Activated CD8-positive, alpha-beta T cell treated with anti-CD3 and anti-CD28 coated beads for 36 hours (primary cell): Measurements from ENCODE around the gene TNFRSF14. TPM values are rescaled to one million over a fixed set of nuclear protein-coding genes. Genes with fewer than 3 reads are reported as not detected.

Experiments used
- ATAC-seq: fragments of 200-7000 bp; cut with Tn5 transposase; one replicate; pipeline ENCODE4 v1.10.0; 2021; ENCODE audit warnings: mild to moderate bottlenecking, moderate library complexity
- CTCF ChIA-PET: fragments of 350-600 bp; sonication (Branson Sonifier 250); formaldehyde crosslinking; loops from one replicate; lab custom pipeline; 2021; ENCODE audit warnings: antibody characterized with exemption; lab: Charles Lee
- POLR2A ChIA-PET: fragments of 350-600 bp; sonication (Branson Sonifier 250); formaldehyde crosslinking; loops from one replicate; lab custom pipeline; 2021; ENCODE audit warnings: antibody characterized with exemption; lab: Charles Lee
- DNase-seq: peaks from one replicate; pipeline ENCODE4 v3.0.0-alpha.2; 2020
- H3K27ac Mint-ChIP-seq: one replicate; pipeline ENCODE4 v1.8.0; 2021; ENCODE audit warnings: mild to moderate bottlenecking, mixed read lengths
- H3K27me3 Mint-ChIP-seq: one replicate; pipeline ENCODE4 v1.8.0; 2021; ENCODE audit warnings: mixed read lengths
- H3K36me3 Mint-ChIP-seq: one replicate; pipeline ENCODE4 v1.8.0; 2021; ENCODE audit warnings: low read depth, mixed read lengths
- H3K4me1 Mint-ChIP-seq: one replicate; pipeline ENCODE4 v1.8.0; 2021; ENCODE audit warnings: low read depth, mixed read lengths
- H3K4me3 Mint-ChIP-seq: one replicate; pipeline ENCODE4 v1.8.0; 2021; ENCODE audit warnings: mild to moderate bottlenecking, moderate library complexity, mixed read lengths
- H3K9me3 Mint-ChIP-seq: one replicate; pipeline ENCODE4 v1.8.0; 2021; ENCODE audit warnings: mixed read lengths
- CTCF ChIP-seq: fragments of 200-600 bp; IDR thresholded peaks from one replicate; pipeline ENCODE4 v1.8.0; 2022; ENCODE audit warnings: antibody characterized with exemption, mild to moderate bottlenecking
- intact Hi-C: fragments of 100-400 bp; cut with micrococcal nuclease; formaldehyde crosslinking; loops from one replicate; pipeline ENCODE4 v1.10.0; 2022
- total RNA-seq, 2 experiments: library from RNA; stranded (reverse); gene quantifications; one replicate each; pipeline ENCODE4 v1.2.3, GENCODE V29; 2021

TNFRSF14 gene
- total RNA-seq, 2 experiments from 2014 or later, result 134 to 140 TPM

DNA sequence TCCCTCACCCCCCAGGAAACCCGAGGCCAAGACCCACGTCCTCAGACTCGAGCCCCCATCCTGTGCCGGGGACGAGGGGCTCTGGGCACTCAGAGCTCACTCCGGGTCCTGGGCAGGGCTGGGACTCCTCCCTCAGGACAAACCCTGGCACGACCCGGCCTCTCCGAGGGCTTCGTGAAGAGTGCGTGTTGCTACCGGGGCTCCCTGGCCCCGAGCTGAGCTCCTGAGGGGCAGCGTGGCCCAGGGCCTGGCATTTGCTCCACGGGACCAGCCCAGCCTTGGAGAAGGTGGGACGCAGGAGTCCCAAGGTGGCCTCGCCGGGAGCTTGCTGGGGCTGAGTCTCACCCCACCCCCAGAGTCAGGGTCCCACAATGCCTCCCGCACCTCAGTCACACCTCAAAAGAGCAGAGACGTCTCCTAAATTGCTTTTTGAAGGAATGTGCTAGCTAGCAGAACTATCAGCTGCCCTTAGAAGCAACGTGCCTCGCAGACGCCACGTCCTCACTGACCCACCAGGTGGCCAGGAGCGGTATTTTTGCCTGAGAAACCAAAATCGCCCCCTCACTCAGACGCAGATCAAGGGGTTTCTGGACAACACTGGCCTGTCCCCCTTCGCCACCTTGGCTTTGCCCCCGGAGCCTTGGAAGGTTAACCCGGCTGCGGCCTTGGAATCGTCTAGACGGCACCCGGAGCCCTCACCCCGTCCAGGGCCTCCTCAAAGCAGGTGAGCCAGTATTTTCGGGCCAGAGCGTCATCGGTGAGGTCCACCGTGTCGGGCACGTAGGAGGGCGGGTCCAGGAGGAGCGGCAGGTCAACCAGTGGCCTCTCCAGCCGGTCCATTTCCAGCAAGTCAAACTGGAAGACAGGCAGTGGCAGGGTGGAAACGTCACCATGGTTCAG is 41.1 kb upstream of the TNFRSF14 start:
- DNase-seq, result no peak
- H3K27ac Mint-ChIP-seq, result no peak overlapping the region
- no peaks in the 10 kb centered on the region for H3K27me3 Mint-ChIP-seq
- H3K4me3 Mint-ChIP-seq, result no peak overlapping the region
- intact Hi-C loops, result no loop called here
- ChIA-PET CTCF (interaction anchor here (0.9 kb wide), 1 partner anchor 11 kb away, joined by 3 read pairs; the partner anchor contains the start of gene PANK4), POLR2A (interaction anchor here (0.6 to 1.0 kb wide), 2 partner anchors 41 to 73 kb away, joined by 3 read pairs; partner anchors contain the start of gene TNFRSF14)
- no peaks in the 10 kb centered on the region for H3K9me3 Mint-ChIP-seq
- H3K36me3 Mint-ChIP-seq, result peaks cover 11% of the 10 kb centered on the region
- no peaks in the 10 kb centered on the region for H3K4me1 Mint-ChIP-seq
- TF ChIP-seq CTCF, result no peak
- ATAC-seq, result no peak

GRCh38 chr1:2515763-2516080 is 40.4 kb upstream of the TNFRSF14 start:
- no peaks in the 10 kb centered on the region for H3K9me3 Mint-ChIP-seq
- DNase-seq (no peak), ATAC-seq (no peak)
- intact Hi-C loops, result no loop called here
- H3K4me3 Mint-ChIP-seq, result no peak overlapping the region
- H3K36me3 Mint-ChIP-seq, result peaks cover 13% of the 10 kb centered on the region
- TF ChIP-seq CTCF, result no peak
- H3K27ac Mint-ChIP-seq, result no peak overlapping the region
- H3K4me1 Mint-ChIP-seq, result no peaks in the 10 kb centered on the region
- POLR2A ChIA-PET, result interaction anchor here (1.0 kb wide), 1 partner anchor 41 kb away, joined by 3 read pairs; the partner anchor contains the start of gene TNFRSF14
- no peaks in the 10 kb centered on the region for H3K27me3 Mint-ChIP-seq
- CTCF ChIA-PET, result no interaction called here

DNA sequence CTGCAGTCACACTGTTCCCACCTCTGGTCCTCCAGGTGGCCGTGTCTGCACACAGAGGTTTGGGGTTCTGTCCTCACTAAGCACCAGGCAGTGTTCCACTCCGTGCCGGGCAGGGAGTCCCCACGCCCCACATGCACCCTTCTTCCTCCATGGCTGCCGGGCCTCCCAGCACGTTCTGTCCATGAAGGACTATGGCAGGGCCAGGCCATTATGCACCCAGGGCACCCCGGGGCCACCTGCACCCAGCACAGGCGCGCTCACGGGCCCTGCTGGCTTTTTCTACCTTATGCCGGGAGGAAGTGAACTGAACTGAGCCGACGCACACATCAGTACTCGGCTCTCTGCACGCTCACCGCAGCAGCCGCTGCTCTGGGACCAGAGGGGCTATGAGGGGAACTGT is 40.0 kb upstream of the TNFRSF14 start:
- no peak for ATAC-seq
- ChIA-PET CTCF (no interaction called here), POLR2A (interaction anchor here (1.0 kb wide), 1 partner anchor 40 kb away, joined by 3 read pairs; the partner anchor contains the start of gene TNFRSF14)
- Mint-ChIP-seq H3K4me3 (no peak overlapping the region), H3K4me1 (peaks cover 2% of the 10 kb centered on the region), H3K36me3 (peaks cover 17% of the 10 kb centered on the region), H3K27me3 (no peaks in the 10 kb centered on the region), H3K27ac (no peak overlapping the region), H3K9me3 (no peaks in the 10 kb centered on the region)
- TF ChIP-seq CTCF, result no peak
- intact Hi-C loops, result no loop called here
- no peak for DNase-seq

- H3K36me3 Mint-ChIP-seq, result peaks cover 17% of the 10 kb centered on the region
- no peaks in the 10 kb centered on the region for H3K9me3 Mint-ChIP-seq
- H3K27ac Mint-ChIP-seq, result no peak overlapping the region
- H3K27me3 Mint-ChIP-seq, result no peaks in the 10 kb centered on the region
- no peak overlapping the region for H3K4me3 Mint-ChIP-seq
- ChIA-PET POLR2A (interaction anchor here (0.6 kb wide), 1 partner anchor 128 kb away, joined by 3 read pairs; no protein-coding TSS in a partner anchor), CTCF (interaction anchor here (0.7 kb wide), 1 partner anchor 30 kb away, joined by 3 read pairs; no protein-coding TSS in a partner anchor)
- TF ChIP-seq CTCF, result no peak
- H3K4me1 Mint-ChIP-seq, result peaks cover 3% of the 10 kb centered on the region
- ATAC-seq (no peak), DNase-seq (no peak)
- intact Hi-C loops, result no loop called here
These were observed 39.2 kb upstream of the TNFRSF14 start for GRCh38 chr1:2516946-2517345.

DNA sequence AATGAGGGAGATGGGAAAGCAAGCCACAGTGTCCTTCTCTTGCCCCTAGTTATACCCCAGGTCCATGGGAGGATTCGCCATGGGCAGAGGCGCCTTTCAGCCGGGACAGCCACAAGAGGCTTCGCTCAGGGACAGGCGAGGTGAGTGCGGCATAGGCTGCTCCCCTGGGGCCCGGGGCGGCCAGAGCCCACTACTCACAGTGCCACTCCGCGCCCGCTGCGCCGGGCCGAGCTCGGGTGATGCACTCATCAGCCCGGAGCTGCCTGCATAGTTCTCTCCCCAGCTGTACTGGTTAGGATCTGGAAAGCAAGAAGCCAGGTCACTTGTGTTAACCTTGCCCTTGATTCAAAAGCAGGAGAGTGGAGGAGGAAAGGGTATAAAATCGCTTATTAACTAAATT is 38.2 kb upstream of the TNFRSF14 start:
- intact Hi-C loops, result no loop called here
- Mint-ChIP-seq H3K27me3 (no peaks in the 10 kb centered on the region), H3K4me1 (peaks cover 10% of the 10 kb centered on the region), H3K27ac (no peak overlapping the region), H3K9me3 (no peaks in the 10 kb centered on the region), H3K36me3 (peaks cover 22% of the 10 kb centered on the region), H3K4me3 (no peak overlapping the region)
- CTCF ChIA-PET, result no interaction called here
- DNase-seq (no peak), ATAC-seq (no peak)
- TF ChIP-seq CTCF, result no peak
- POLR2A ChIA-PET, result no interaction called here
